IPS-18c (cell line): Measurements from ENCODE around the gene CPEB2.

ENCODE experiments used
- H3K4me3 ChIP-seq: 2 replicates; pipeline ENCODE4 v1.7.0; 2013; ENCODE audit warnings: low read depth, mild to moderate bottlenecking, low read length, moderate library complexity; ENCODE audit not compliant: insufficient read depth
- H3K9me3 ChIP-seq: one replicate; pipeline ENCODE4 v1.6.1; 2013; ENCODE audit warnings: mild to moderate bottlenecking, low read length, moderate library complexity; ENCODE audit not compliant: control insufficient read depth, insufficient read depth

CPEB2 gene

DNA sequence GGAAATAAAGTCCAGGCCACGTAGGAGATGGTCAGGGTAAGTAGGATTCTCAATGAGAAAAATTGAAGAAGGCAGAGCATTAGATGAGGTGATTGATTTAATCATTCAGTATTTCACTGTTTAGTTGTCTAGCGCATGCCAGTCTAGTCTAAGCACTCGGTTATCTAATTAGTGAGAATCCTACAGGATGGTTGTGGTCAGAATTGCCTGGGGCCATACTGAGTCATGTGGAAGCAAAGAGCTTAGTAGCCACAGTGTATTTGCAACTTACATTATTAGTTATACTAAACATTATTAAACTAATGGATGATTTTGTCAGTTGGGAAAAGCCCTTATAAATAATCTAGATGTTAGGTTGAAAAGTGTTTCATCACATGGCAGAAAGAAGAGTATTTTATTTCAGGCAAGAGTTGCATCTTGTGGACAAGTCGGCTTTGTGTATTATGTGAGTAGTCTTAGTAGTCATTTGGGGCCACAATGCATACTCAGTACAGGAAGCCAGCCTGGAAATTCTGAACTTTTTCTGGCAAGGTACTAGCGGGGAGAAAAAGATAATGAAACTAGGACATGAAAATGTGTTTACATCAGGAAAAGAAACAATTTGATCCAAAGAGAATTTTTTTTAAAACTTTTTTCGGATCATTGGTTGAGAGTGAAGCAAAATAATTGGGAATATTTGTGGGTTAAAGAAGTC, 31.9 kb downstream of the CPEB2 start:
- Histone ChIP-seq H3K9me3 (no peaks in the 10 kb centered on the region), H3K4me3 (no peak overlapping the region)

DNA sequence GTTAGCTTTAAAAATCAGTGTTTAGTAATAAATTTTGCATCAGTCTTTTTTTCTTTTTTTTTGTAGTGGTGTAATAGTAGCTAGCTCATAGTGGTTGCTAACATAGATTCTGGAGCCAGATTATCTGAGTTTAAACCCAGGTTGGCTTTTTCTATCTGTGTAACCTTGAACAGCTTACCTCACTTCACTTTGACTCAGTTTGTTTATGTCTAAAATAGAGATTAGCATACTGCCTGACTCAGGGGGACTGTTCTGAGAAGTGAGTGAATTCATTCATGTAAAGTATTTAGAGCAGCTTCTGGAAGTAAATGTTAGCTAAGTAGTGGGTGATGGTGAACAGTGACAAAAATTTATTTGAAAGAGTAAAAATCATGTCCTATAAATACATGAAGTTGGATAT, 32.9 kb downstream of the CPEB2 start:
- H3K9me3 ChIP-seq = no peaks in the 10 kb centered on the region
- H3K4me3 ChIP-seq = no peak overlapping the region

DNA sequence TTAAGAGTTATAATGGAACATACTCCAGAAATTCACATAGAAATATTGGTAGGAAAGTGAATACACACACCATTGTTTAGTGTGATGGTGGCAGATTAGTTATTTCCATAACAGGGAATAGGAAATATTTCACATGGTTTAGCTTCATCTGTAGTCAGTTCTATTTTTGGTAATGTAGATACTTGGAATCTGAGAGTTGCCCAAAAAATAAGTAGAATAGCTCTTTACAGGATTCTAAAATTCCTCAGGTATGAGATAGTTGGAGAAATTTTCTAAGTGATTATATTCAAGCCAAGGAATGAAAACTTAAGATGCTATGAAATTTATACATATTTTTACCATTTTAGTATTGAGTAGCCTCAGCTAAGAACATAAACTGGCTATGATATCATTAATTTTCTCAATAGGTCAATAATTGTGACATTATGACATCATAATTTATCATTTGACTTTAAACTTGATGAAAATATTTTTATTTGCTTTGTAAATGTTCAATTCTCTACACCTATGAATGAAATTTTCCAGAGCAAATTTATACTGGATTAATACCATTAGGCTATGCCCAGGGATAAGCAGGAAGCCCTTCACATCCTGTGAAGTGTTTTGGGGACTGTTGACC, 35.8 kb downstream of the CPEB2 start:
- H3K9me3 ChIP-seq = no peaks in the 10 kb centered on the region
- H3K4me3 ChIP-seq = no peak overlapping the region

DNA sequence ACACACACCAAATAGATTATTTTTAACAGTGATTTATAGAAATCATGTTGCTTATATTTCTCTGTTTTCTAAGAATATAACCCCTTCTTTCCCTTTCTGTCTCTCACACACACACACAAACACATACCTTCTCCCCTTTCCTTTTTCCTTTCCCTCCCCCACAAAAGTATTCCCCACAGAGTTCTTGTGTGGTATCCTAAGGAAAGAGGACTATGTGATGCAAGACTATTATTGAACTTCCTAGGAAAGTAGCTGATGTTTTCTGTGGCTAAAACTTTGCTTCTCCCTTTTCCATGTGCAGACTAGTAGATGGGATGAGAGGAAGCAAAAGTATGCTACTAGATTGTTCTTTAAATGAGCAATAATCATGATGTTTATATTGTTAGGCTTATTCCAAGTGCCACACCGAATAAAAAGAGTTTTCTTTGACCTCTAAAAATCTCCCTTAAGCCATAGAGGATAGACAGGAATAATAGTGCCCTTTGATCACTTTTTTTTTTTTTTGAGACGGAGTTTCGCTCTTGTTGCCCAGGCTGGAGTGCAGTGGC, 38.7 kb downstream of the CPEB2 start:
- Histone ChIP-seq H3K9me3 (no peaks in the 10 kb centered on the region), H3K4me3 (no peak overlapping the region)

DNA sequence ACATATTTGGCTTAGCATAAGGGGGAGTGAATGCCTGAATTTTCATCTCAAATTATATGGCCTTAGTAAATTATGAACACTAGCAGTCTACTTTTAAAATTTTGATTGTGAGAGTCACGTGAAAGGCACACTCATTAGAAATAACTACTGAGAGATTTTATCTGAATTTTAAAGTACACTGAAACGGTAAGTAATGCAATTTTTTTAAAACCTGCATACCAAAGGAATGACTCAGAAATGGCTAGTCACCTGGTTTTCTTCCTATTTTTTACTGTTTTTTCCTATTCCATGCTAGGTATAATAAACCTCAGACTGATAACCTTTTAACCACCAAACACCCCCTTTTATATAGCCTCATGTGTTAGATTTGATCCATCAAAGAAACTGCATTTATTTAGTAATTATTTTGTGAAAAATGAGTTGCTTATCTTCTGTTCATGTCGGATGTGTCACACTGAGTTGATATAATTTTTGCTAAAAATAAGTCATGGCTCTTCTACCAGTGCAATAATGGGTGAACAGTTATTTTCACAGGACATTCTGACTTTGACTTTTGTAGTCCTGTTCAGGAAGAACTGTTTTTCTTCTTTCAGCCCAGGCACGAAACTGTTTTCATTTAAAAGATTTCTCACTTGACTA, 40.4 kb downstream of the CPEB2 start:
- Histone ChIP-seq H3K9me3 (no peaks in the 10 kb centered on the region), H3K4me3 (no peak overlapping the region)

DNA sequence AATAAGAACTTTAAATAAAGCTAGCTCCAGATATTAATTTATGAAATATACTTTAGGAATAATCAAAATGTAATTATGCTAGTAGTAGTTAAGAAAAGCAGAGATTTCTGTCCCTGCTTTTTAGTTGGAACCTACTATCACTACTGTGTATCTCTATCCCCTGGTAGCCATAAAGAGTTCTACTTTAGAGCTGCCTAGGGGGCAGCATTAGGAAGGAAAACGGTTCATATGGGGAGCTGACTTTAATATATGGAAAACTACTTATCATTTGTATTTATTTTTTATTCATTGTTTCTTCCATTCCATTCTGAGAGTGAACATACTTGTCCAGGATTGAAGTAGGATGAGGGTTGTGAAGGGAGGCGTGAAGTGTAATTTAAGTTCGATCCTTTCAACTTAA, 40.9 kb downstream of the CPEB2 start:
- no peak overlapping the region for H3K4me3 ChIP-seq
- no peaks in the 10 kb centered on the region for H3K9me3 ChIP-seq

DNA sequence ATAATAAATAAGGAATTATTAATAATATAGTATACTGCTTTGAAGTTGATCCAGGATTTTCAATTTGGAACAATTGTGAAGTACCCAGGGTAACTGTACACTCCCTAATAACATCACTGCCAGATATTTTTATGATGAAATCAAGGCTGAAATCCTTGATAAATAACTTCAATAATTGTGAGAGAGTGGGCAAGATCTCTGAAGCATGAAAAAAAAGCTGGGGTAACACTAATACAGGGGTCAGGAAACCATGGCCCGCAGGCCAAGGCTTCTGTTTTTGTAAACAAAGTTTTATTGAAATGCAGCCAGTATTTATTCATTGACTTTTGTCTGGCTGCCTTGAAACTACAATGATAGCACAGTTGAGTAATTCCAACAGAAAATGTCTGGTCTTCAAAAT, 41.6 kb downstream of the CPEB2 start:
- Histone ChIP-seq H3K4me3 (no peak overlapping the region), H3K9me3 (no peaks in the 10 kb centered on the region)

DNA sequence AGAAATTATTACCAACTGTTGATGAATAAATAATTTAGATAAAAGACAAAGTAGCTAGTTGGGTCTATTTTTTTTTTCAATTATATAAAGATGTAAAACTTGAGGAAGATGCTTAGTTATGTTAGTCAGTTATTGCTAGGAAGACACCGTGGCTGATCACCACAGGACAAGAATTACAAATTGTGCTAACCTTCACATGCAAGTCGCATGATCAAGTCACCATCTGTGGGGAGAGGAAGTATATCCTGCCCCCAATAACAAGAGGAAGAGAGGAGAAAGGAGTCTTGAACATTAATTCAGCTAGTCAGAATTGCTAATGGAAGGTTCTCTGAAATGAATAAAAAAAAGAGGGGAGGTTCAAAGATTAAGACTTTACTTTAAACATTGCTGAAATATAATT, 52.3 kb downstream of the CPEB2 start:
- Histone ChIP-seq H3K9me3 (no peaks in the 10 kb centered on the region), H3K4me3 (no peak overlapping the region)

DNA sequence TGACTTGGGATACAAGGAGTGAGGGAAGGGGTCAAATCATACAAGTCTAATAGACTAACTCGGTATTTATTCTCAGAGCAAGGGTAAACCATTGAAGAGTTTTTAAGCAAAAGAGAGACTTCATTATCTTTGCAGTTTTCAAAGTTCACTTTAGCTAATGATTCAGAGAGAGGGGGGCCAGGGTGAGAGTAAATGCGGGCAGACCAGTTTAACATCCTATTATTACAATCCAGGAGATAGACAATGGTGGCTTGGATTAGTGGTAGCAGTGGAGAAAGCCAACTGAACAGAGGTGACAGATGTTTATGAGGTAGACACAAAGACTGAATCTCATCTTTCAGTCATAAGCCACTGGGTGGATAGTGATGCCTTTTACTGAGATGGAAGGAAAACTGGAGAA, 57.9 kb downstream of the CPEB2 start:
- Histone ChIP-seq H3K4me3 (no peak overlapping the region), H3K9me3 (no peaks in the 10 kb centered on the region)

DNA sequence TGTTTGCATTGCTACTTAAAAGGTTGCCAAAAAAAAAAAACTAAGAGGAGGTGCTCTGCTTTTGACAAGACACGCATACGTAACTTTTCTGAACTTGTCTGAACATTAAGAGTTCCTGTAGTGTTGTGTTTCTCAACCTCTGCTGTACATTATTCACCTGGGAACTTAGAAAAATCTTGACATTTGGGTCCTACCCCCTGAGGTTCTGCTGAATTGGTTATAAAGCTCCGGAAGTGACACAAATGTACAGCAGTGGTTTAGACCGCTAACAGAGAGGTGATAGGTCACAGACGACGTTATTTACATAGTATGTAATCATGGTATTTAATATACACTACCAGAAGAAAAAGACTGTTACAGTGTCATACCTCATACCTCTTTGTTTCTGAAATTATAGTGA, 61.1 kb downstream of the CPEB2 start:
- Histone ChIP-seq H3K4me3 (no peak overlapping the region), H3K9me3 (no peaks in the 10 kb centered on the region)

DNA sequence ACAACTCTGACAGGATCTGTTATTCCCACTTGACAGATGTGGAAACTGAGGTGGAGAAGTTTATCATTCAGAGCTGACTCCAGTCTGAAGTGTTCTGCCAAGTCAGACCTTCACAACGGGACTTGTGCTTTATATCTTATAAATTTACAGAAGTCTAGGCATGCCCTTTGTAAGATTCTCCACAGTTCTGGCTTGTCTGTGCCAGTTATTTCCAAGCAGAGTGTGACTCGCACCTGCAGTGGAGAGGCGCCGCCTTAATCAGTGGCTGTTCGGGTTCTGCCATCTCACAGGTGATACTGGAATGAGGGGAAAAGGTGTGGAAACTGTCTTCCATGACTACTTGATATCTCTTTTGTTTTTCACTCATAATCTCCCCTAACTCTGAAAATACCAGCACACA, 63.2 kb downstream of the CPEB2 start:
- Histone ChIP-seq H3K4me3 (no peak overlapping the region), H3K9me3 (no peaks in the 10 kb centered on the region)

DNA sequence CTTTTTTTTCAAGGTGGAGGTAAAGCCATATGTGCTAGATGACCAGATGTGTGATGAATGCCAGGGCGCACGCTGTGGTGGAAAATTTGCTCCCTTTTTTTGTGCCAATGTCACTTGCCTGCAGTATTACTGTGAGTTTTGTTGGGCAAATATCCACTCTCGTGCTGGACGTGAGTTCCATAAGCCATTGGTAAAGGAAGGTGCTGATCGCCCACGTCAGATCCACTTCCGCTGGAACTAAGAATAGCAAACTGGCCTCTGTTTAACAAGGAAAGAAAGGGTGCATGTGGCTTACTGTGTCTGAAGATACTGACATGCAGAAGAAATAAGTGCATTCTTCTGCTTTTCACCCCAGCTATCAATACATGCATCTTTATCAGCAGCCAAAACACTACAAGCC, 63.9 kb downstream of the CPEB2 start:
- H3K4me3 ChIP-seq = no peak overlapping the region
- no peaks in the 10 kb centered on the region for H3K9me3 ChIP-seq

DNA sequence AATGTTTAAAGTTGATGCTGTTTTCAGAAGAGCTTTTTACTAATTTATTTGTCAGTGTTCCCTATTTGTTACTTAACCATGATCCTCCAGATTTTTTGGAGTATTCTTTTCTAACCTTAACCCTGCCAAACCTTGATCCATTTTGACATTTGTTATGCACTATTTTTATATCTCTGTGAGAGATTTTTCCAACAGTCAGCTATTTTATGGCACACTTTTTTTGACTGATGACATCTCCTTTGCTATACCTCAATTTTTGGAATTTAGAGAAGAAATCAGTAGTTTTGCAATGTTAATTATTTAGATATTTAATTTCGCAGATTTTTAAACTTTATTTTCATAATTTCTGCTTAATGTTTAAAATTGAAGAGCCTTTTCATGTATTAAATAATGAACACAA, 66.0 kb downstream of the CPEB2 start:
- Histone ChIP-seq H3K9me3 (no peaks in the 10 kb centered on the region), H3K4me3 (no peak overlapping the region)

DNA sequence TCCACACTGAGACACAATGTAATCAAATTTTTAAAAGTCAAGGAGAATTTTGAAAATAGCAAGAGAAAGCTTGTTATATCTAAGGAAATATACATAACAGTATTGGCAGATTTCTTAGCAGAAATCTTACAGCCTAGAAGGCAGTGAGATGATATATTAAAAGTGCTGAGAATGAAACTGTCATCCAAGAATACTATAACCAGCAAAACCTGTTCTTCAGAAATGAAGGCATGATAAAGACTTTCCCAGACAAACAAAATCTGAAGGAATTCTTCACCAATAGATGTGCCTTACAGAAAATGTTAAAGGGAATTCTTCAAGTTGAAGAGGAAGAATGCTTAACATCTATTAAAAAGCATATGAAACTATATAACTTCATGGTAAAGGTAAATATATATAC, 73.6 kb downstream of the CPEB2 start:
- H3K4me3 ChIP-seq = no peak overlapping the region

DNA sequence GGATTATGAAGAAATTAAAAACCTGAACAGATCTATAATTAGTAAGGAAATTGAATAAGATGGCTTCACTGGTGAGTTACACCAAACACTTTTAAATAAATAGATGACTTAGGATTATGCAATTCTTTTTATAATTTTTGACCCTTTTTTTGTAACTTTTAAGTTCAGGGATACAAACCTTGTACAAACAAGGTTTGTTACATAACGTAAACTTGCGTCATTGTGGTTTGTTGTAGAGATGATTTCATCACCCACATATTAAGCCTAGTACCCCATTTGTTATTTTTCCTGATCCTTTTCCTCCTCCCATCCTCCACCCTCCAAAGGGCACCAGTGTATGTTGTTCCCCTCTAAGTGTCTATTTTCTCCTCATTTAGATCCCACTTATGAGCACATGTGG, 75.7 kb downstream of the CPEB2 start:
- Histone ChIP-seq H3K4me3 (no peak overlapping the region), H3K9me3 (no peaks in the 10 kb centered on the region)

More for the DNA sequence above, 73.6 kb downstream of the CPEB2 start:
- H3K9me3 ChIP-seq = no peaks in the 10 kb centered on the region

DNA sequence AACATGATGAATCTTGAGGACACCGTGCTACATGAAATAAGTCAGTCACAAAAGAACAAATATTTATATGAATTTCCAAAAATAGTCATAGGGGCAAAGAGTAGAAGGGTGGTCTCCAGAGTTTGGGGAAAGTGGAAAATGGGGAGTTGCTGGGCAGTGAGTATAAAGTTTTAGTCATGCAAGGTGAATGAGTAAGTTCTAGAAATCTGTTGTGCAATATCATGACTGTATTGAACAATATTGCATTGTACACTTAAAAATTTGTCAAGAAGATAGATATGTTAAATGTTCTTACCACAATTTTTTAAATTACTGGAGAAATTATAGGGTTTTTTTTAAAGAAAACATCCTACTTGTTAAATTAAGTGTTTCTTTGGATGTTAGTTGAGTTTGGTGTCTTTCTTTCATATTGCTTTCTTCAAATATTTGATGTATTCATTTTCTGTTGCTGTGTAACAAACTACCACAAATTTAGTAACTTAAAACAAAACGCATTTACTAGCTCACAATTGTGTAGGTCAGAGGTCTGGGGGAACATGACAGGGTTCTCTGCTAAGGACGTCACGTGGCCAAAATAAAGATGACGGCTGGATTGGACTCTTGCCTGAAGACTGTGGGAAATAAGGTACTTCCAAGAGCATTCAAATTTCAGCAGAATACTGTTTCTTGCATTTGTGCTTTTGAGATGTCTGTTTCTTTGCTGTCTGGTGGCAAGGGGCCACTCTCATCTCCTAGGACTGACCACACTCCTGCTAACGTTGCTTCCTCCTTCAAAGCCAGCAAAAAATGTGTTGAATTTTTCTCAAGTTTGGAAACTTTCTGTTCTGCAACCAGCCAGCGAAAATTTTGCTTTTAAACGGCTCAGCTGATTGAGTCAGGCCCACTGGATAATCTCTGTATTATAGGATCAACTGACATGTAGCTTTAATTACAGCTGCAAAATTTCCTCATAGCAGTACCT, 76.7 kb downstream of the CPEB2 start:
- H3K4me3 ChIP-seq = no peak overlapping the region
- H3K9me3 ChIP-seq = no peaks in the 10 kb centered on the region

DNA sequence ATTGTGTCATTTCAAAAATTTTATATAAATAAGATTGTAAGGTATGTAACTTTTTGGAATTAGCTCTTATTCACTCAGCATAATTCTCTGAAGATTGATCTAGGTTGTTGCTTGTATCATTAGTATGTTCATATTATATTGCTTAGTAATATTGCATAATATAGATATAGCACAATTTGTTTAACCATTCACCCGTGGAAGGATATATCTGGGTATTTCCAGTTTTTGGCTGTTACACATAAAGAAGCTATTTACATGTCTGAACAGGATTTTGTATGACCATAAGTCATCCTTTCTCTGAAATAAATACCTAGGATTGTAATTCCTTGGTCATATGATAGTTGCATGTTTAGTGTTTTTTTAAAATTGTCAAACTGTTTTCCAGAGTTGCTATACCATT, 82.5 kb downstream of the CPEB2 start:
- Histone ChIP-seq H3K9me3 (peaks cover 5% of the 10 kb centered on the region), H3K4me3 (no peak overlapping the region)
